GM12865 (cell line): ENCODE measurements around the gene SYNDIG1.

Source experiments
- DNase-seq: peaks from one replicate; pipeline ENCODE4 v3.0.0; 2010; ENCODE audit warnings: low read depth
- H3K4me3 ChIP-seq: 2 replicates; pipeline ENCODE4 v1.5.1; 2011; ENCODE audit warnings: mild to moderate bottlenecking, low read depth, low read length, control low read depth
- TF ChIP-seq, protein P1 (sequence below): IDR thresholded peaks from 2 replicates; pipeline ENCODE4 v1.5.1; 2011; ENCODE audit warnings: low read length, control low read depth, low read depth, inconsistent platforms; ENCODE audit not compliant: insufficient read depth; ENCODE audit errors: missing control alignments

The SYNDIG1 gene

GRCh38 chr20:24479595-24479994, 10.2 kb downstream of the SYNDIG1 start:
- DNase-seq = no peak
- TF ChIP-seq, protein P1, sequence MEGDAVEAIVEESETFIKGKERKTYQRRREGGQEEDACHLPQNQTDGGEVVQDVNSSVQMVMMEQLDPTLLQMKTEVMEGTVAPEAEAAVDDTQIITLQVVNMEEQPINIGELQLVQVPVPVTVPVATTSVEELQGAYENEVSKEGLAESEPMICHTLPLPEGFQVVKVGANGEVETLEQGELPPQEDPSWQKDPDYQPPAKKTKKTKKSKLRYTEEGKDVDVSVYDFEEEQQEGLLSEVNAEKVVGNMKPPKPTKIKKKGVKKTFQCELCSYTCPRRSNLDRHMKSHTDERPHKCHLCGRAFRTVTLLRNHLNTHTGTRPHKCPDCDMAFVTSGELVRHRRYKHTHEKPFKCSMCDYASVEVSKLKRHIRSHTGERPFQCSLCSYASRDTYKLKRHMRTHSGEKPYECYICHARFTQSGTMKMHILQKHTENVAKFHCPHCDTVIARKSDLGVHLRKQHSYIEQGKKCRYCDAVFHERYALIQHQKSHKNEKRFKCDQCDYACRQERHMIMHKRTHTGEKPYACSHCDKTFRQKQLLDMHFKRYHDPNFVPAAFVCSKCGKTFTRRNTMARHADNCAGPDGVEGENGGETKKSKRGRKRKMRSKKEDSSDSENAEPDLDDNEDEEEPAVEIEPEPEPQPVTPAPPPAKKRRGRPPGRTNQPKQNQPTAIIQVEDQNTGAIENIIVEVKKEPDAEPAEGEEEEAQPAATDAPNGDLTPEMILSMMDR = no peak

DNA sequence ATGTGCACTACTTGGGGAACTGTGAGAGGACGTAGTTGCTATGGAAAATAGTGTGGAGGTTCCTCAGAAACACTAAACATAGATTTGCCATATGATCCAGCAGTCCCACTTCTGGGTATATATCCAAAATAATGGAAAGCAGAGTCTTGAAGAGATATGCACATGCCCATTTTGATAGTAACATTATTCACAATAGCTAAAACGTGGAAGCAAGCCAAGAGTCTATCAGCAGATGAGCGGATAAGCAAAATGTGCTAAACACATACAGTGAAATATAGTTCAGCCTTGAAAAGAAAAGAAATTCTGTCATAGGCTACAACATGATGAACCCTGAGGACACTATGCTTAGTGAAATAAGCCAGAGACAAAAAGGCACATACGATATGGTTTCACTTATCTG, 11.1 kb downstream of the SYNDIG1 start:
- TF ChIP-seq, protein P1 = no peak
- no peak for DNase-seq
- H3K4me3 ChIP-seq = no peak overlapping the region

More at GRCh38 chr20:24479595-24479994, 10.2 kb downstream of the SYNDIG1 start:
- no peak overlapping the region for H3K4me3 ChIP-seq

DNA sequence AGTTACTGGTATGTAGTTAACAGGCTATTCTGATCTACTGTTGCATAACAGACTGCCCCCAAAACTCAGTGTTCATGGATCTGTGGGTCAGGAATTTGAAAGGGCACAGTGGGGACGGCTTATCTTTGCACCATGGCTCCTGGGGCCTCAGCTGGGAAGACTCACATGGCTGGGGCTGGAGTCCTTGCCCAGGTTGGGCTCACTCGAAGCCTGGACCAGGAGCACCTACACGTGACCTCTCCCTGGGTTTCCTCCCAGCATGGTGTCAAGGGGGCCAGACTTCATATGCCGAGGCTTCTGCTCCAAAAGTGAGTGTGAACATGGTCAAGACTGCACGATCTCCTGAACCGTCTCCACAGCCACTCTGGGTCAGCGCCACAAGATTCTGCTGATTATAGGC, 11.7 kb downstream of the SYNDIG1 start:
- no peak overlapping the region for H3K4me3 ChIP-seq
- TF ChIP-seq, protein P1 = no peak

GRCh38 chr20:24483435-24484080, 14.1 kb downstream of the SYNDIG1 start:
- no peak for DNase-seq
- H3K4me3 ChIP-seq = no peak overlapping the region
- TF ChIP-seq, protein P1 = no peak

More for the DNA sequence above, 11.7 kb downstream of the SYNDIG1 start:
- no peak for DNase-seq

DNA sequence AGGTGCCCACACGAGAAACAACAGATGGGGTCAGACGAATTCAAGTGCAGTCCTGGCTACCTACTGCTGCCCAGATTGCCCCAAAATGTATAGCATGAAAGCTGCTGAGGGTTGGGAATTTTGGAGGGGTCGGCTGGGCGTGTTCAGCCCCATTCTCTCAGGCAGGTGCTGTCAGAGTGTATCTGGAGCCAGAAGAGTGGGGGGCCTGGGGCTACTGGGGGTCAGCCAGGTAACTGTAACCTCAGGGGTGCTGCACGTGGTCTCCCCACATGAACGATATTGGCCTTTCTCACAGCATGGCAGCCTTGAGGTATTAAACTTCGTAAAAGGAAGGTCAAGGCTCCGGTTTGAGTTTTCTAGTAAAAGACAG, 14.6 kb downstream of the SYNDIG1 start:
- TF ChIP-seq, protein P1 = no peak
- DNase-seq = no peak
- no peak overlapping the region for H3K4me3 ChIP-seq

GRCh38 chr20:24485981-24486380, 16.6 kb downstream of the SYNDIG1 start:
- no peak overlapping the region for H3K4me3 ChIP-seq
- TF ChIP-seq, protein P1 = no peak
- no peak for DNase-seq

DNA sequence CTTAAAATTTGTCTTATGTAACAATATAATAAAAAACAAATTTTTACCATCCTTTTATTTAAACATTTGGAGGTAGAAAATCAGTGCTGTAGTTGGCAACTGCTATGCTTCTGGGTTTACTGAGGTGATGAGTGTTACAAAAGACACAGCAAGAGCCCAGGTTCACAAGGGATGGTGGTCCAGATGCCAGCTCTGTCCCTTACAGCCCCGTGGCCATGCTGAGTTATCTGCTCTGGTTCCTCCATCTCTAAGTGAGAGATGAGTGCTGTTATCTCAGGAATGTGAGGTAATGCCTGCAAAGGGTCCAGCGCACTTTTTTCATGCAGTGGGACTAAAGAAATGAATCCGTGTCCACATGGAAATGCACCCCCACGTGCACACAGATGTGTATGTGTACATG, 17.8 kb downstream of the SYNDIG1 start:
- TF ChIP-seq, protein P1 = no peak
- no peak for DNase-seq
- no peak overlapping the region for H3K4me3 ChIP-seq
